GM12892 (cell line): ENCODE data around the gene USP48.

Experiments
- DNase-seq: peaks from one replicate; pipeline ENCODE4 v3.0.0; 2011; ENCODE audit not compliant: insufficient read length
- FAIRE-seq: peaks from 2 replicates; lab custom pipeline; 2011; peaks lifted over from hg19 to GRCh38; lab: Jason Lieb, UNC
- POLR2A ChIP-seq: IDR thresholded peaks from 2 replicates; pipeline ENCODE4 v1.6.1; 2011; ENCODE audit warnings: low read depth, low read length, control low read depth
- POLR2AphosphoS5 ChIP-seq: IDR thresholded peaks from 2 replicates; pipeline ENCODE4 v1.6.1; 2011; ENCODE audit warnings: low read depth, low read length, control low read depth
- TAF1 ChIP-seq: IDR thresholded peaks from 2 replicates; pipeline ENCODE4 v1.6.1; 2011; ENCODE audit warnings: low read depth, mild to moderate bottlenecking, control low read depth, low read length, borderline replicate concordance

The USP48 gene

DNA sequence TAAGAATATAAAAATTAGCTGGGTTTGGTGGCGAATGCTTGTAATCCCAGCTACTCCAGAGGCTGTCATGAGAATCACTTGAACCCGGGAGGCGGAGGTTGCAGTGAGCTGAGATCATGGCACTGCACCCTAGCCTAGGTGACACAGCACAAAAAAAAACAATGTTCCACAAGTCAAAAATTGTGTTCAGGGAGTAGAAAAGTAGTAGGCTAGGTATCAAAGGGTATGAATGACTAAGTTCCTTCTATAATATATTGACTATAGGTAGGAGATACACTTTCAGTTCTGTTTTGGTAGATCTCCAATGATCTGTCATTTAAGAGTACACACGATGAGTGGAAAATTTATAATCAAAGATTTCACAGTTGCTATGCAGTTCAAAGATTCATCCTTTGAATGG lies 16.7 kb downstream of the USP48 start:
- TF ChIP-seq POLR2AphosphoS5, result no peak
- no peak for TF ChIP-seq POLR2A
- TF ChIP-seq TAF1, result no peak
- FAIRE-seq (no peak), DNase-seq (no peak)

DNA sequence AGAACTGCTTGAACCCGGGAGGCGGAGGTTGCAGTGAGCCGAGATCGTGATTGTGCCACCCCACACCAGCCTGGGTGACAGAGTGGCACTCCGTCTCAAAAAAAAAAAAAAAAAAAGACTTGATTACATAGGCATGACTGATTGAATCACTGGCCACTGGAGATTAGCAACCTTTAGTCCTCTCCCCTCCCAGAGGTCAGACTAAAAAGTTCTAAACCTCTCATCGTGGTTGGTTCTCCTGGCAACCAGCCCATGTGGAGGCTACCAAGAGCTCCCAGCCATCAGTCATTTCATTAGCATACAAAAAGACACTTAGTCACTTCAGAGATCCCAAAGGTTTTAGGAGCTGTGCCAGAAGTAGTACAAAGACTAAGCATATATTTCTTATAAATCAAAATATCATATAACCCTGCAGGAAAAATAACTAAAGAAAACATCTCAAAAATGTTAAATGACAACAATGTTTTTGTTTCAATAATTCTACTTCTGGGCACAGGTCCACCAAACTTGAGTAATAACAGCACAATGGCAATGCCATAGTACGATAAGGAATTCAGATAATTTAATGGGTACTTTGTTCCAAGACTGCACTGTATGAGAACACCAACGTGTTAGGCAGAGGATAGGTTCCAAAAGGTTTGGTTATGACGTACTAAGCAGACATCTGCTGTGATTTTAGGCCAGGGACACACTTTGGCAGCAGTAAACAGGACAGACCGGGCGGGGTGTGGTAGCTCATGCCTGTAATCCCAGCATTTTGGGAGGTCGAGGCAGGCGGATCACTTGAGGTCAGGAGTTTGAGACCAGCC lies 18.1 kb downstream of the USP48 start:
- no peak for TF ChIP-seq POLR2AphosphoS5
- TF ChIP-seq TAF1, result no peak
- no peak for TF ChIP-seq POLR2A
- FAIRE-seq (no peak), DNase-seq (no peak)

DNA sequence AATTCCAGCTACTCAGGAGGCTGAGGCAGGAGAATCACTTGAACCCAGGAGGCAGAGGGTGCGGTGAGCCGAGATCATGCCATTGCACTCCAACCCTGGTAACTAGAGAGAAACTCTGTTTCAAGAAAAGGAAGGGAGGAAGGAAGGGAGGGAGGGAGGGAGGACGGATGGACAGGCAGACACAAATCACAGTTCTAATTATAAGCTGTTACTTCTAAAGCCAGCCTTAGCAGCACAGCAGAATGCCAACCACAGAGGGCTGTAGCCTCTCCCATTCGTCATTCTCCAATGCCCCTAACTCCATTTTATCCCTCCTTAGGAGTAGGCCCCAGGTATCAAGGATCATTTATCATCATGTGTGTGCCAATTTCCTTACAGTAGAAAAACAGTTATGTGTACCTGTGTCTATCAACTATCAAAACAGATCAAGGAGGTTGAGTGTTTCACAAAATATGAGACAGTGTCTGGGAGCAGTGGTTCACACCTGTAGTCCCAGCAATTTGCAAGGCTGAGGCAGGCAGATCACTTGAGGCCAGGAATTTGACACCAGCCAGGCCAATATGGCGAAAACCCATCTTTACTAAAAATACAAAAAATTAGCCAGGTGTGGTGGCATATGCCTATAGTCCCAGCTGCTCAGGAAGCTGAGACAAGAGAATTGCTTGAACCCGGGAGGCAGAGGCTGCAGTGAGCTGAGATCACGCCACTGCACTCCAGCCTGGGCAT lies 19.1 kb downstream of the USP48 start:
- no peak for DNase-seq
- TF ChIP-seq POLR2AphosphoS5, result no peak
- no peak for TF ChIP-seq POLR2A
- TF ChIP-seq TAF1, result no peak
- FAIRE-seq, result peak; percentile 67

DNA sequence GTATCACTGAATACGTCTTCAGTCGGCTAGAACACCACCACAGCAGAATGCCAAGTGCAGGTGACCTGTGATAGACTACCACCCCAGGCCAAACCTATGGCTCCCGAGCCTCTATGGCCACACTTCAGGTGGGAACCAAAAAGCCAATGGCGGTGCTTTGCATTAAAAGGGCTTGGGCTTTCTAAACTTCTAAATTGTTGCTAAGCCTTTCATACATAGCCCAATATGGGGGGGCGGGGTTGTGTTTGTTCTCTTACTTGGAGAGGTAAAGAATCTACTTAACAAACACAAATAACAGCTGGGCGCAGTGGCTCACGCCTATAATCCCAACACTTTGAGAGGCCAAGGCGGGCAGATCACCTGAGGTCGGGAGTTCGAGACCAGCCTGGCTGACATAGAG lies 19.7 kb downstream of the USP48 start:
- TF ChIP-seq POLR2AphosphoS5 (no peak), TAF1 (no peak), POLR2A (no peak)
- DNase-seq, result no peak
- FAIRE-seq, result no peak

DNA sequence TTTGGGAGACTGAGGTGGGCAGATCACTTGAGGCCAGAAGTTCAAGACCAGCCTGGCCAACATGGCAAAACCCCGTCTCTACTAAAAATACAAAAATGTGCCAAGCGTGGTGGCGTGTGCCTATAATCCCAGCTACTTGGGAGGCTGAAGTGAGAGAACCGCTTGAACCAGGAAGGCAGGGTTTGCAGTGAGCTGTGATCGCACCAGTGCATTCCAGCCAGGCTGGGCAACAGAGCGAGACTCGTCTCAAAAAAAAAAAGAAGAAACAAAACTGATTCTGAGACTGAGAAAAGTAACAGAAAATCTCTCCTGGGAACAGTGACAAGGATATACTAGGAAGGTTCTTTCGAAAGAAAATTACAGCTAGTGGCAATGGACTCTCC lies 20.9 kb downstream of the USP48 start:
- TF ChIP-seq TAF1 (no peak), POLR2AphosphoS5 (no peak), POLR2A (no peak)
- DNase-seq, result no peak
- FAIRE-seq, result peak; percentile 84

DNA sequence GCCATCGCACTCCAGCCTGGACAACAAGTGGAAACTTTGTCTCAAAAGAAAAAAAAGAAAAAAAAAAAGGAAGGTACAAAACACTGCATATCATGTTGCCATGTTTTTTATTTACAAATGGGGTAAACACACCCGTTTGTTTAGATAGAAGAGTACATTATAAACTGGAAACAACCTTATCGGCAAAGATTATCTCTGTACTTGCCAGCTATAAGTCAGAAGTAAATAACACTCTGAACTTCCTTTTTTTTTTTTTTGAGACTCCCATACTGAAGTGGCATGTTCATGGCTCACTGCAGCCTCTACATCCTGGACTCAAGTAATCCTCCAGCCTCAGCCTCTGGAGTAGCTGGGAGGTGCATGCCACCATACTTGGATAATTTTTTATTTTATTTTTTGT lies 21.9 kb downstream of the USP48 start:
- DNase-seq (no peak), FAIRE-seq (no peak)

DNA sequence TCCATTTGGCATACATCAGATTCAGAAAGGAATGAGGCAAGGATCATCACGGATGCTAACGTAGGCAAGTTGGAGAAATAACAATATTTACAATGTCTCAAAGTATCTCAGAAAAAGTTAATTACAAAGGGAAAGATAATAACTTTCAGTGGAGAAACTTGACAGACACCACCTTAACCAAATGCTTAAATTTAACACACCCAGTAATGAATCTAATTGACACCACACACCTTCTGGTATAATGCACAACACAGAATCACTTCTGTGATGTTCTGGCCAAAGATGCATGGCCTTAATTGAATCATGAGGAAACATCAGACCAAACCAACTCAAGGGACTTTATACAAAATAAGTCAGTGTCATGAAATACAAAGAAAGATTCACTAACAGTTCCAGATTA lies 23.1 kb downstream of the USP48 start:
- peak; percentile 42 for FAIRE-seq
- TF ChIP-seq POLR2A (no peak), POLR2AphosphoS5 (no peak), TAF1 (no peak)

More for the DNA sequence above, 21.9 kb downstream of the USP48 start:
- TF ChIP-seq POLR2AphosphoS5 (no peak), TAF1 (no peak), POLR2A (no peak)

DNA sequence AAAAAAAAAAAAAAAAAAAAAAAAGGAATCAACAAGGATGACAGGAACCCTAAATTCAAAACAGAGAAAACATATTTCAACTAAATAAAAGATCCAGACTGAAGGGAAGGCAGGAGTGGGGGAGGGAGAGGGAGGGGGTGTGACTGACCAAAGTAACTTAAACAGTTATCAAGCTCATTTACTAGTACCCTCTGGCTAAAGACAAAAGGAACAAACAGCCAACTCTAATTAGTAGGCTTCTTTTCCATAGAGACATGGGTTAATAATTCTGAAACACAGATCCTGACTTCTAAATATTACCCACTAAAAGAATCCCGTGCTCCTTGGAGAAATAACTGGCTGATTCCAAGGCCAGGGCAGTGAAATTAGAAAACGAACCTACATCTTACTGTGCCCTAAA lies 23.8 kb downstream of the USP48 start:
- no peak for FAIRE-seq
- no peak for DNase-seq
- TF ChIP-seq POLR2AphosphoS5 (no peak), TAF1 (no peak), POLR2A (no peak)

More for the DNA sequence above, 23.1 kb downstream of the USP48 start:
- no peak for DNase-seq

DNA sequence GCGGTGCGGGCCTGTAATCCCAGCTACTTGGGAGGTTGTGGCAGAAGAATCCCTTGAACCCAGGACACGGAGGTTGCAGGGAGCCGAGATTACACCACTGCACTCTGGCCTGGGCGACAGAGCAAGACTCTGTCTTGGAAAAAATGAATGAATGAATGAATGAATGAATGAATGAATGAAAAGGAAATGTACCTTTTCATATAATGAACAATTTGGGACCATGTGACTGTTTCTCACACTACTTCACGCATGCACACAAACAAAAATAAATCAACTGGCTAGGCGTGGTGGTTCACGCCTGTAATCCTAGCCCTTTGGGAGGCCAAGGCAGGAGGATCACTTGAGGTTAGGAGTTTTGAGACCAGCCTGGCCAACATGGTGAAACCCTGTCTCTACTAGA lies 24.3 kb downstream of the USP48 start:
- FAIRE-seq (no peak), DNase-seq (no peak)
- TF ChIP-seq POLR2A, result no peak

DNA sequence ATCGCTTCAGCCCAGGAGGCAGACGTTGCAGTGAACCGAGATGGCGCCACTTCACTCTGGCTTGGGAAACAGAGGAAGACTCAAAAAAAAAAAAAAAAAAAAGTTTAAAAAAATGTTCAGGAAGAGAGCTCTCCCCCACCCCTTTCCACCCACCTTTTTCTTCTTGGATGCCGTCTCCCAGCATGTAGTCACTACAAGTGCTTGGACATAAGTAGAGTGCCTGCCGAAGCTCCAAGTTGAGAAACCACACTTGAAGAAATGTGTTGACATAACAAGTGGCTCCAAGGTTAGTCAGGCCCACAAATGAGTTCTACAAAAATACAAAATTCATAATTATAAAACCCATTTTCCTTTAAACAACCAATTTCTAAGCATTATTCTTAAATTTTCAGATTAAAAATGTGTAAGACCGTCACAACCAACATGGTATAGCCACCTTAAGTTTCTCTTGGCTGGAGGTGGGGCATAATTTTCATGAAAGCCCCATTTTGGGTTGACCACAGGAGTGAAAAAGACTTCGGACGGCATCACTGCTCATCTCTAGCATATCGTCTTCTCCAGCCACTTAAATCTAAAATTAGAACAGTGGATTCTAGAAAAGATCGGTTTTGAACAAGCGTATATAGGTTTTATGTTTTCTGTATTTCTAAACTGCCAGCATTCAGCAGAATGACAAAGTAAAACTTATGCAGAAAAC lies 26.4 kb downstream of the USP48 start:
- DNase-seq, result no peak
- TF ChIP-seq POLR2A, result no peak
- TF ChIP-seq POLR2AphosphoS5, result no peak
- TF ChIP-seq TAF1, result no peak
- no peak for FAIRE-seq

DNA sequence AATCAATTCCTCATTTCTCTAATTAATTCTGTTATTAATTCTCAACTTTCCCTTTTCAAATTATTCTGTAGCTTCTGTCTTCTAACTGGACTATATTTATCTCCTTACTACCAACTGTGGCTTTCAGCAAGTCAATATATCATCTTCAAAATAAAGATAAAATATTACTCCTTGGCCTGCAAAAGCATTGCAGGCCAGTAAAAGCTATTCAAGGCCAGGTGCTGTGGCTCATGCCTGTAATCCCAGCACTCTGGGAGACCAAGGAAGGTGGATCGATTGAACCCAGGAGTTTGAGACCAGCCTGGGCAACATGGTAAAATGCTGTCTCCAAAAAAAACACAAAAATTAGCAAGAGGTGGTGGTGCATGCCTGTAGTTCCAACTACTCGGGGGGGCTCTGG lies 27.9 kb downstream of the USP48 start:
- TF ChIP-seq POLR2A (no peak), POLR2AphosphoS5 (no peak), TAF1 (no peak)
- peak; percentile 30 for FAIRE-seq

DNA sequence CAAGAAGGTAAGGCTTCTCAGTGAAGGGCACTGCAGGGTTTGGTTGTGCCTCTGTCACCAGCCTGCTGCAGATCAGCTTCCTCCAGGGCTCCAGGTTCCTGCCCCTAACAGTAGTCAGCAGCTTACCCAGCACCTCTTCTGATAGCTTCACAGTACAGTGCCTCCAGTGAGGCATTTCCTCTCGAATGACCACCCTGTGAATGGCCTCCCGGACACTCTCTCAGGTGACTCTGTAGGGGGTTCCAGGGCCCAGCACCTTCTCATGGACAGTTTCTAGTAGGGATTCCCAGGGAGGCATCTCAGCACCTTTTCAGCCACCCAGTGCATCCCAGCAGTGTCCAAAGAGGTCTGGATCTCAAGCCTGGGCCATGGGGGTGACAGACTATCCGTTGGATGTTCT lies 28.4 kb downstream of the USP48 start:
- FAIRE-seq (no peak), DNase-seq (no peak)
- TF ChIP-seq POLR2AphosphoS5, result no peak
- no peak for TF ChIP-seq POLR2A
- no peak for TF ChIP-seq TAF1

More for the DNA sequence above, 27.9 kb downstream of the USP48 start:
- DNase-seq, result no peak

DNA sequence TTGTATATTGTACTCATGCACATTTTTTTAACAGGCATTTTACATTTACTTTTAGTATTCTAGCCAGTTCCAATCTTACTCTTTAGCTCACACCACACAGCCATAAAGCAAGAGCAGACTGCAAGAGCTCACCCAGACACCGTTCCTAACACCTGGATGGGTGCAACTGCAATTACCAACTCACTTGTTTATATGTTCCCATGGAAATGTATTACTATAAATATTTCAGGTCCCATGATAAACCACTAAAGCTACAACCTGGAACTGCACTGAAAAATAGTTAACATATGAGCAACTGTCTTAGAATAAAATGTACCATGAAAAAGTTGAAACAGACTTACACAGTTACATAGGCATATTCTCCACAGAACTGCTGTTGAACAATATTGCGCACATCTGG lies 30.8 kb downstream of the USP48 start:
- TF ChIP-seq POLR2AphosphoS5 (no peak), TAF1 (no peak), POLR2A (no peak)
- FAIRE-seq (no peak), DNase-seq (no peak)
